ENCODE results near the gene ARHGEF10L.

ARHGEF10L gene

DNA sequence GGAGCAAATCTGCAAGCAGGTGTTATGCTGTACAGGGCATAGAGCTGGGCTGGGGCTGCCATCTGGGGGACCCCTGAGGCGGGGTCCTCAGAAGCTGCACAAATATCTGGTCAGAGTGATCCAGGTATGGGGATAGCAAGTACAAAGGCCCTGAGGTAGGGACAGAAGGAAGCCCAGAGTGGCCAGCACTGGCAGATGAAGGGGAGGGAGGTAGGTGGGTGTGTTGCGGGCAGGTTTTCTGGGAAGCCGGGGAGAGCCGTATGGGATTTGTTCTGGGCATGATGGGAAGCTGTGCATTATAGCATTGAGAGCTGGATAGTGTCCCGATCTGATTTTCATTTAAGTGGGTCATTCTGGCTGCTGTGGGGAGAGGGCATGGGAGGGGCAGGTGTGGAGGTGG is 102.7 kb downstream of the ARHGEF10L start:
- Histone ChIP-seq H3K27me3 (ENCODE audit: control insufficient read depth, insufficient read depth, low read length) (no peaks in the 10 kb centered on the region), H3K9ac (ENCODE audit: low read length) (no peak overlapping the region), H3K9me3 (ENCODE audit: control insufficient read depth, low read length) (no peaks in the 10 kb centered on the region), H3K4me3 (ENCODE audit: low read length) (no peak overlapping the region), H3K4me1 (ENCODE audit: control insufficient read depth, insufficient read depth, low read length) (no peaks in the 10 kb centered on the region), H3K36me3 (ENCODE audit: control insufficient read depth, insufficient read depth, low read length) (peaks cover 20% of the 10 kb centered on the region)

- Histone ChIP-seq H3K4me1 (ENCODE audit: control insufficient read depth, insufficient read depth, low read length) (no peaks in the 10 kb centered on the region), H3K36me3 (ENCODE audit: control insufficient read depth, insufficient read depth, low read length) (peaks cover 17% of the 10 kb centered on the region)
Measured at GRCh38 chr1:17642943-17643342, 103.4 kb downstream of the ARHGEF10L start.

DNA sequence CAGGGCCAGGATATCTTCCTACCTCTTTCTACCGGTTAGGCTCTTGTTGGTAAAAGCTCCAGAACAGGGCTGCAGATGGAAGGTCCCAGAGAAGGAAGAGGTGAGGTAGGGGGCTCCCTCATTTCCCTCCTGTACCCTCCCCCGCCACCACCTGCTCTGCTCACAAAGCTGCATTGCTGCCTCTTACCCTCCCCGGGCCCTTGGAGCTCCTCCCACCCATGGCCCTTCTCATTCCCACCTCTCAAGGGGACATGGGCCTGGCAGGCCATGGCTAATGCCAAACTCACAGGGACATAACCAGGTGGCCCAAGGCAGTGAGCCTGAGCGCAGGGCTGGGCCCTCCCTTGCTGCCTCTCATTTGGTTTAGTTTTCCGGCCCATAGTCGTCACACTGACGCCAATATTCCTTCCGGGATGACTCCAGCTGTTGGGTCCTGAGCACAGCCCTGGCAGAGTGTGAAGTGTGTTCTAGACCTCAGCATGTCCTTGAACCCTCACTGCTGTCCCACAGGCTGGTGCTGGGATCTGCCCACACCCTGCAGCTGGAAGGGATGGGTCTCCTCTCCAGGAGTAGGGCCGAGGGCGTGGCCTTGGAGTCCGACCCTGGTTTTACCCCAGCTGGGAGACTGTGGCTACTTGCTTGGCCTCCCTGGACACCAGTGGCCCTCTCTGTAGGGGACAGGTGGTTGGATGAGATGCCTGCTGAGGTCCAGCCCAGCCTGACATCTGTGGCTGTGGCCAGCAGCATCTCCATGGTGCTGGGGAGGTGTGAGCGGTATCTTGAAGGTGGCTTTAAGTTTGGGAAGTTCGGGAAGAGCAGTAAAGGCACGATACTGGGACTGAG is 104.6 kb downstream of the ARHGEF10L start:
- Histone ChIP-seq H3K36me3 (ENCODE audit: control insufficient read depth, insufficient read depth, low read length) (peaks cover 13% of the 10 kb centered on the region), H3K4me3 (ENCODE audit: low read length) (no peak overlapping the region)

More at GRCh38 chr1:17642943-17643342, 103.4 kb downstream of the ARHGEF10L start:
- Histone ChIP-seq H3K27me3 (ENCODE audit: control insufficient read depth, insufficient read depth, low read length) (no peaks in the 10 kb centered on the region), H3K4me3 (ENCODE audit: low read length) (no peak overlapping the region), H3K9me3 (ENCODE audit: control insufficient read depth, low read length) (no peaks in the 10 kb centered on the region), H3K9ac (ENCODE audit: low read length) (no peak overlapping the region)

GRCh38 chr1:17645068-17645911 is 105.8 kb downstream of the ARHGEF10L start:
- no peaks in the 10 kb centered on the region for H3K4me1 ChIP-seq (ENCODE audit: control insufficient read depth, insufficient read depth, low read length)
- H3K9ac ChIP-seq (ENCODE audit: low read length), result no peak overlapping the region
- no peak overlapping the region for H3K4me3 ChIP-seq (ENCODE audit: low read length)
- H3K27me3 ChIP-seq (ENCODE audit: control insufficient read depth, insufficient read depth, low read length), result no peaks in the 10 kb centered on the region
- H3K36me3 ChIP-seq (ENCODE audit: control insufficient read depth, insufficient read depth, low read length), result peaks cover 7% of the 10 kb centered on the region
- no peaks in the 10 kb centered on the region for H3K9me3 ChIP-seq (ENCODE audit: control insufficient read depth, low read length)

More for the DNA sequence above, 104.6 kb downstream of the ARHGEF10L start:
- Histone ChIP-seq H3K9ac (ENCODE audit: low read length) (no peak overlapping the region), H3K9me3 (ENCODE audit: control insufficient read depth, low read length) (no peaks in the 10 kb centered on the region), H3K27me3 (ENCODE audit: control insufficient read depth, insufficient read depth, low read length) (no peaks in the 10 kb centered on the region), H3K4me1 (ENCODE audit: control insufficient read depth, insufficient read depth, low read length) (no peaks in the 10 kb centered on the region)

GRCh38 chr1:17646444-17647280 is 107.2 kb downstream of the ARHGEF10L start:
- Histone ChIP-seq H3K4me3 (ENCODE audit: low read length) (no peak overlapping the region), H3K9me3 (ENCODE audit: control insufficient read depth, low read length) (no peaks in the 10 kb centered on the region), H3K36me3 (ENCODE audit: control insufficient read depth, insufficient read depth, low read length) (peaks cover 5% of the 10 kb centered on the region), H3K27me3 (ENCODE audit: control insufficient read depth, insufficient read depth, low read length) (no peaks in the 10 kb centered on the region), H3K9ac (ENCODE audit: low read length) (no peak overlapping the region), H3K4me1 (ENCODE audit: control insufficient read depth, insufficient read depth, low read length) (no peaks in the 10 kb centered on the region)

- Histone ChIP-seq H3K9me3 (ENCODE audit: control insufficient read depth, low read length) (no peaks in the 10 kb centered on the region), H3K4me3 (ENCODE audit: low read length) (no peak overlapping the region), H3K9ac (ENCODE audit: low read length) (no peak overlapping the region), H3K36me3 (ENCODE audit: control insufficient read depth, insufficient read depth, low read length) (peaks cover 10% of the 10 kb centered on the region), H3K4me1 (ENCODE audit: control insufficient read depth, insufficient read depth, low read length) (no peaks in the 10 kb centered on the region), H3K27me3 (ENCODE audit: control insufficient read depth, insufficient read depth, low read length) (no peaks in the 10 kb centered on the region)
Measured at GRCh38 chr1:17648457-17649145, 109.1 kb downstream of the ARHGEF10L start.

DNA sequence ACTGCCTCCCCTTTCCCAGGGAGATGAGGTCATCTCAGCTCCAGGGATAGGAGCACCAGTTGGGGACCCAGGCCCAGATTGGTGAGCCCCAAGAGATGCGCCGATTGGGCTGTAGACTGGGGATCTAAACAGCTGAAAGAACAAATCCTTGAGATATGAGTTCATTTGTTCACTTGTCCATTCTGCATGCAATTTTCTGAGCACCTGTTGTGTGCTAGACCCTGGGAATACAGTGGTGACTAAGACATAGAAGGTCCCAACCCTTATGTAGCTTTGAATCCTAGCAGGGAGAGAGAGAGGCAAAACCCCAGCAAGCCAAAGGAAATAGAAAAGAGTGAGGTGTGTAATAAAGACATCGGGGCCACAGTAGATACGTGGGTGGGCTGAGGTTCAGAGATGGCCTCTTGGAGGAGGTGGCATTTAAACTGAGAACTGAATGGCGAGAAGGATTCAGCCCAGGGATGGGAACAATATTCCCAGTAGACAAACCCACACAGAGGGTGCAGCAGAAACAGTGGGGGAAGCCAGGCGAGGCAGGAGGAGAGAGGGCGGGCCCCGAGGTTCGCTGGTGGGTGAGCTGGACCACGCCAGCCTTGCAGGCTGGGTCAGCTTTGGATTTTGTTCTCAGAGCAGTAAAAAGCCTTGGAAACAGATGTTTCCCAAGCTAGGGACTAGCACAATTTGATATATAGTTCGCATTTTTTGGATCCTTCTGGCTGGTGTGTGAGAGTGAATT is 110.0 kb downstream of the ARHGEF10L start:
- H3K4me3 ChIP-seq (ENCODE audit: low read length), result no peak overlapping the region
- peaks cover 10% of the 10 kb centered on the region for H3K36me3 ChIP-seq (ENCODE audit: control insufficient read depth, insufficient read depth, low read length)
- no peaks in the 10 kb centered on the region for H3K4me1 ChIP-seq (ENCODE audit: control insufficient read depth, insufficient read depth, low read length)

GRCh38 chr1:17653276-17653675 is 113.8 kb downstream of the ARHGEF10L start:
- no peaks in the 10 kb centered on the region for H3K27me3 ChIP-seq (ENCODE audit: control insufficient read depth, insufficient read depth, low read length)
- no peak overlapping the region for H3K4me3 ChIP-seq (ENCODE audit: low read length)
- no peak overlapping the region for H3K9ac ChIP-seq (ENCODE audit: low read length)
- H3K9me3 ChIP-seq (ENCODE audit: control insufficient read depth, low read length), result no peaks in the 10 kb centered on the region
- no peaks in the 10 kb centered on the region for H3K4me1 ChIP-seq (ENCODE audit: control insufficient read depth, insufficient read depth, low read length)
- peaks cover 22% of the 10 kb centered on the region for H3K36me3 ChIP-seq (ENCODE audit: control insufficient read depth, insufficient read depth, low read length)

More for the DNA sequence above, 110.0 kb downstream of the ARHGEF10L start:
- H3K9me3 ChIP-seq (ENCODE audit: control insufficient read depth, low read length), result no peaks in the 10 kb centered on the region
- H3K9ac ChIP-seq (ENCODE audit: low read length), result no peak overlapping the region
- H3K27me3 ChIP-seq (ENCODE audit: control insufficient read depth, insufficient read depth, low read length), result no peaks in the 10 kb centered on the region

DNA sequence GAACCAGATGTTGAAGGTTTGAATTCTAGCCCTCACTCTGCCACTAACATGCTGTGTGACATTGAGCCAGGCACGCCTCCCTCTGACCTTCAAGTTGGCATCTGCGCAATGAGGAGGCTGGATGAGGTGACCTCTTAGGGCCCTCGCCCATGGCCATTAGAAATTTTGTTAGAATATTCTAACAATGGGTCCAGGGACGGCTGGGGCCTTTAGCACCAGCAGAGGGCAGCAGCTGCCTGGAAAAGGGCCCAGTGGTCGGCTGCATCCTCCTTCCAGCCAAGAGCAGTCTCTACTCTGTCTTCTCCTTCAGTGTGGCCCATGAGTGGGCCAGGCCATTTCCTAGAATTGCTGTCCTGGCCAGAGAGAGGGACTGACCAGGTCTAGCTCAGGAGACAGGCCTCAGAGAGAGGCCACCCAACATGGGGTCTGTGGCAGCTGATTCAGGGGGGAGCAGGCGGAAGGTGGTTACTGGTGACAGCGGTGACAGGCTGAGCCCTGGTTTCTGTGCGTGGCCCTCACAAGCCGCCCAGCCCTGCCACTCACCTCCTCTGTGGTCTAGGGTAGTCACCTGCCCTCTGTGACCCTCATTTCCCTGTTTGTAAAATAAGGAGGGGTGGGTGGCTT is 114.3 kb downstream of the ARHGEF10L start:
- Histone ChIP-seq H3K4me1 (ENCODE audit: control insufficient read depth, insufficient read depth, low read length) (no peaks in the 10 kb centered on the region), H3K36me3 (ENCODE audit: control insufficient read depth, insufficient read depth, low read length) (peaks cover 22% of the 10 kb centered on the region), H3K9me3 (ENCODE audit: control insufficient read depth, low read length) (no peaks in the 10 kb centered on the region), H3K4me3 (ENCODE audit: low read length) (no peak overlapping the region), H3K27me3 (ENCODE audit: control insufficient read depth, insufficient read depth, low read length) (no peaks in the 10 kb centered on the region), H3K9ac (ENCODE audit: low read length) (no peak overlapping the region)

DNA sequence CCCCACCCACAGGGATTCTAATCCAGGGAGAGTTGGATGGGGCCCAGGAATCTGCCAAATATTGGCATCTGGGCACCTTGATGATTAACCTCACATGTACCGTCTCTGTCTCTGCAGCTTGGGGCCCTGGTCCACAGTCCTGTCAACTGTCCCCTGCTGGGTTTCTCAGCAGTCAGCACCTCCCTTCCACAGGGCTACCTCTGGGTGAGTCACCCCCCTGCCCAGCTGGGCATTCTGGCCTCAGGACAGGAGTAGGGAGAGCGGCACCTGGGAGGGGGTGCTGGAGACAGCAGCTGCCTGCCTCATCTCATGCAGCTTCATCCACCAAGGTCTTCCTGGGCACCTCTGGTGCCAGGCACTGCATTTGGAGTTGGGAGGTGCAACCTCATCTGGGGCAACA is 115.0 kb downstream of the ARHGEF10L start:
- peaks cover 17% of the 10 kb centered on the region for H3K36me3 ChIP-seq (ENCODE audit: control insufficient read depth, insufficient read depth, low read length)
- H3K4me1 ChIP-seq (ENCODE audit: control insufficient read depth, insufficient read depth, low read length), result no peaks in the 10 kb centered on the region
- no peak overlapping the region for H3K4me3 ChIP-seq (ENCODE audit: low read length)
- H3K9me3 ChIP-seq (ENCODE audit: control insufficient read depth, low read length), result no peaks in the 10 kb centered on the region
- no peak overlapping the region for H3K9ac ChIP-seq (ENCODE audit: low read length)
- no peaks in the 10 kb centered on the region for H3K27me3 ChIP-seq (ENCODE audit: control insufficient read depth, insufficient read depth, low read length)
